Breast epithelium (tissue), 3 donors: ENCODE results near the gene ACSF2.

ENCODE experiments used
- POLR2AphosphoS5 ChIP-seq, 3 donors: sonication (generic); formaldehyde crosslinking; IDR thresholded peaks; one replicate each; pipeline ENCODE4 v1.6.1; 2017; ENCODE audit warnings: antibody characterized with exemption in 3 of 3
- TF ChIP-seq, protein P1 (sequence below), 3 donors: fragments of 450-650 bp; IDR thresholded peaks; one replicate each; pipeline ENCODE4 v1.5.1; 2016 to 2017; ENCODE audit warnings: antibody characterized with exemption in 3 of 3, mild to moderate bottlenecking in 3 of 3, moderate library complexity in 3 of 3

- TF ChIP-seq, protein P1, sequence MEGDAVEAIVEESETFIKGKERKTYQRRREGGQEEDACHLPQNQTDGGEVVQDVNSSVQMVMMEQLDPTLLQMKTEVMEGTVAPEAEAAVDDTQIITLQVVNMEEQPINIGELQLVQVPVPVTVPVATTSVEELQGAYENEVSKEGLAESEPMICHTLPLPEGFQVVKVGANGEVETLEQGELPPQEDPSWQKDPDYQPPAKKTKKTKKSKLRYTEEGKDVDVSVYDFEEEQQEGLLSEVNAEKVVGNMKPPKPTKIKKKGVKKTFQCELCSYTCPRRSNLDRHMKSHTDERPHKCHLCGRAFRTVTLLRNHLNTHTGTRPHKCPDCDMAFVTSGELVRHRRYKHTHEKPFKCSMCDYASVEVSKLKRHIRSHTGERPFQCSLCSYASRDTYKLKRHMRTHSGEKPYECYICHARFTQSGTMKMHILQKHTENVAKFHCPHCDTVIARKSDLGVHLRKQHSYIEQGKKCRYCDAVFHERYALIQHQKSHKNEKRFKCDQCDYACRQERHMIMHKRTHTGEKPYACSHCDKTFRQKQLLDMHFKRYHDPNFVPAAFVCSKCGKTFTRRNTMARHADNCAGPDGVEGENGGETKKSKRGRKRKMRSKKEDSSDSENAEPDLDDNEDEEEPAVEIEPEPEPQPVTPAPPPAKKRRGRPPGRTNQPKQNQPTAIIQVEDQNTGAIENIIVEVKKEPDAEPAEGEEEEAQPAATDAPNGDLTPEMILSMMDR (IDR thresholded peaks at IDR 0.05) = no peak
- no peak for TF ChIP-seq POLR2AphosphoS5 (IDR thresholded peaks at IDR 0.05)
Observed at GRCh38 chr17:50432125-50432762, 6.2 kb downstream of the ACSF2 start.
